HFFc6 (cell line): ENCODE results near the gene GSN. TPM values are rescaled to one million over a fixed set of nuclear protein-coding genes. Genes with fewer than 3 reads are reported as not detected.
A peak's percentile ranks its signal among the peaks of the same experiment; 100 is the strongest.

Experiments
- DNase-seq: peaks from one replicate; pipeline ENCODE4 v3.0.0-alpha.2; 2018
- H3K27ac Mint-ChIP-seq: 2 replicates; pipeline ENCODE4 v1.8.0; 2020; ENCODE audit warnings: mild to moderate bottlenecking, mixed read lengths
- H3K27me3 Mint-ChIP-seq: 2 replicates; pipeline ENCODE4 v1.8.0; 2021; ENCODE audit warnings: mild to moderate bottlenecking, moderate library complexity, mixed read lengths; ENCODE audit not compliant: insufficient read depth
- H3K36me3 Mint-ChIP-seq: 2 replicates; pipeline ENCODE4 v1.8.0; 2021; ENCODE audit warnings: low read depth, mixed read lengths
- H3K4me1 Mint-ChIP-seq: 2 replicates; pipeline ENCODE4 v1.8.0; 2020; ENCODE audit warnings: low read depth, mixed read lengths
- H3K4me3 Mint-ChIP-seq: 2 replicates; pipeline ENCODE4 v1.8.0; 2020; ENCODE audit warnings: mild to moderate bottlenecking, moderate library complexity, mixed read lengths
- H3K9me3 Mint-ChIP-seq: 2 replicates; pipeline ENCODE4 v1.8.0; 2020; ENCODE audit warnings: mild to moderate bottlenecking, mixed read lengths
- CTCF ChIP-seq: fragments of 200-600 bp; sonication (generic); IDR thresholded peaks from 2 replicates; pipeline ENCODE4 v1.5.0; 2021; ENCODE audit warnings: antibody characterized with exemption, mild to moderate bottlenecking
- total RNA-seq, 6 experiments: library from RNA; stranded (reverse); fragmentation: NEBNext Ultra II Directional; extraction: Animal tissue kit (Norgen Biotek cat#: 25700); gene quantifications; 2 replicates in 1 of 6; 3 replicates in 5 of 6; pipeline ENCODE4 v1.2.3, GENCODE V29; 2021

Gene GSN
- total RNA-seq, 6 experiments from 2014 or later: 288 to 394 (median 318) TPM

- H3K4me3 Mint-ChIP-seq: peak overlapping the region; percentile 41; the same call in 1 of the 2 replicates
- TF ChIP-seq CTCF: no peak
- H3K4me1 Mint-ChIP-seq: peaks cover 71% of the 10 kb centered on the region
- peaks cover 8% of the 10 kb centered on the region for H3K27me3 Mint-ChIP-seq
- H3K36me3 Mint-ChIP-seq: peaks cover 68% of the 10 kb centered on the region
- no peak for DNase-seq
- H3K27ac Mint-ChIP-seq: peak overlapping the region; percentile 91
- H3K9me3 Mint-ChIP-seq: peaks cover 5% of the 10 kb centered on the region
These were observed 56.4 kb downstream of the GSN start for GRCh38 chr9:121324316-121324715.

GRCh38 chr9:121324755-121325154, 56.8 kb downstream of the GSN start:
- H3K9me3 Mint-ChIP-seq: peaks cover 5% of the 10 kb centered on the region
- peak overlapping the region; percentile 41; the same call in 1 of the 2 replicates for H3K4me3 Mint-ChIP-seq
- peaks cover 73% of the 10 kb centered on the region for H3K36me3 Mint-ChIP-seq
- peaks cover 66% of the 10 kb centered on the region for H3K4me1 Mint-ChIP-seq
- no peak for TF ChIP-seq CTCF
- DNase-seq: no peak
- H3K27ac Mint-ChIP-seq: peak overlapping the region; percentile 91
- peaks cover 8% of the 10 kb centered on the region for H3K27me3 Mint-ChIP-seq

GRCh38 chr9:121325387-121325786, 57.4 kb downstream of the GSN start:
- Mint-ChIP-seq H3K9me3 (peaks cover 5% of the 10 kb centered on the region), H3K36me3 (peaks cover 73% of the 10 kb centered on the region), H3K4me3 (peak overlapping the region; percentile 22; the same call in 1 of the 2 replicates), H3K27ac (peak overlapping the region; percentile 91), H3K27me3 (peaks cover 8% of the 10 kb centered on the region), H3K4me1 (peaks cover 60% of the 10 kb centered on the region)
- no peak for DNase-seq
- no peak for TF ChIP-seq CTCF

- Mint-ChIP-seq H3K9me3 (peaks cover 5% of the 10 kb centered on the region), H3K4me1 (peaks cover 59% of the 10 kb centered on the region), H3K27me3 (peaks cover 10% of the 10 kb centered on the region), H3K27ac (peak overlapping the region; percentile 91), H3K36me3 (peaks cover 74% of the 10 kb centered on the region), H3K4me3 (no peak overlapping the region)
- peak; percentile 66 for DNase-seq
- TF ChIP-seq CTCF: no peak
These were observed 58.3 kb downstream of the GSN start for GRCh38 chr9:121326130-121326838.

GRCh38 chr9:121326901-121327613, 59.1 kb downstream of the GSN start:
- H3K36me3 Mint-ChIP-seq: peaks cover 78% of the 10 kb centered on the region
- H3K4me1 Mint-ChIP-seq: peaks cover 63% of the 10 kb centered on the region
- no peak overlapping the region for H3K4me3 Mint-ChIP-seq
- H3K27me3 Mint-ChIP-seq: peaks cover 13% of the 10 kb centered on the region
- H3K9me3 Mint-ChIP-seq: peaks cover 3% of the 10 kb centered on the region
- no peak for DNase-seq
- H3K27ac Mint-ChIP-seq: peak overlapping the region; percentile 91
- TF ChIP-seq CTCF: no peak
